GM19099 (cell line): Measurements from ENCODE around the gene TMEM270.

Source experiments
- POLR2A ChIP-seq: IDR thresholded peaks from 3 replicates; pipeline ENCODE4 v1.6.1; 2011; ENCODE audit warnings: low read depth; ENCODE audit not compliant: insufficient read length; ENCODE audit errors: extremely low read depth

The TMEM270 gene

DNA sequence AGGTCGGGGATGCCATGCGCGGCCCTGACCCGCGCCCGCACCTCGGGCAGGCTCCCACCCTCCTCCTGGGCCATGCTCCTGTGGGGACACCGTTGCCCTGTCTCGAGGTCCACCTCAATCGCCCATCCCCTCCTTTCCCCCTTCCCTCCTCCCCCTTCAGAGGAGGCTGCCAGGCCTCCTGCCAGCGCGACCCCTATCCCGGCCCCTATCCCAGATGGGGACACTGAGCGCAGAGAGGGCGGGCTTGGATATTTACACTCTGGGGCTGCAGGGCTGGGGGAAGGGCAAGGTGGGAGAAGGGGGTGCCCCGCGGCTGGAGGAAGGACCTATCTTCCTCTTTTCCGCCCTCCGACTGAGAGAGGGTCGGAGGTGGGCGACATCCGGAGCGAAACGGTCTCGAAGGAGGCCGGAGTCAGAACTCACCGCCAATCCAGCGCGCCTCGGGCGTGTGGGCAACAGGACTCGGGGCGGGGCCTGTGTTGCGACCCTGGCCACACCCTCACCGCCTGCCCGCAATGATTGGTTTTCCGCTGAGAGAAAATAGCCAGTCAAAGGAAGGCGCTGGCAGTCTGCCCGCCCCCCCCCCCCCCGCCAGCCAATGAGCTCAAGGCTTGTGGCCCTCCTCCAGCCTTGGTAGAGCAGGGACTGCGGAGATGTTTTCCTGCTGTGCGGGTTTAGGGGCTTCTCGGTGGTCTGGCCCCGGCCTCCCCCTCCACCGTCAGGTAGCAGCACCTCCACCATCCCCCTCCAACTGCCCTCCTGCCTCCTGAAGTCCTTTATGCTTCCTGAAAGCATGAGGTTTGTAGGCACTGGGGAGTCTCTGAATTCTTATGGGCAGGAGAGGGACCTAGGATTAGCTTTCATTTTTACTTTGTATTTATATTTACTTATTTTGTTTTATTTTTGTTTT, 18.6 kb upstream of the TMEM270 start, which contains the start of gene METTL27:
Gene METTL27, minus strand, starts transcription at position 450 of the 910 bp plus-strand sequence. Its CDS starts 376 bp downstream, at position 74.
- TF ChIP-seq POLR2A: peak; percentile 57

DNA sequence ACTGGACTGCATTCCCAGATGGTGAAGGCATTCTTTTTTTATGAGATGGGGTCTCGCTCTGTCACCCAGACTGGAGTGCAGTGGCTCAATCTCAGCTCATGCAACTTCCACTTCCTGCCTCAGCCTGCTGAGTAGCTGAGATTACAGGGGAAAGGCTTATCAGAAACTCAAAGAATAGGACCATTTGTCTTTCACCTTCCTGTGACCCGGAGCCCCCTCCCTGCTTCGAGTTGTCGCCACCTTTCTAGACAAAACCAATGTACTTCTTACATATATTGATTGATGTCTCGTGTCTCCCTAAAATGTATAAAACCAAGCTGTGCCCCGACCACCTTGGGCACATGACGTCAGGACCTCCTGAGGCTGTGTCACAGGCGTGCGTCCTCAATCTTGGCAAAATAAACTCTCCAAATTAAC, 16.8 kb upstream of the TMEM270 start:
- TF ChIP-seq POLR2A: no peak

DNA sequence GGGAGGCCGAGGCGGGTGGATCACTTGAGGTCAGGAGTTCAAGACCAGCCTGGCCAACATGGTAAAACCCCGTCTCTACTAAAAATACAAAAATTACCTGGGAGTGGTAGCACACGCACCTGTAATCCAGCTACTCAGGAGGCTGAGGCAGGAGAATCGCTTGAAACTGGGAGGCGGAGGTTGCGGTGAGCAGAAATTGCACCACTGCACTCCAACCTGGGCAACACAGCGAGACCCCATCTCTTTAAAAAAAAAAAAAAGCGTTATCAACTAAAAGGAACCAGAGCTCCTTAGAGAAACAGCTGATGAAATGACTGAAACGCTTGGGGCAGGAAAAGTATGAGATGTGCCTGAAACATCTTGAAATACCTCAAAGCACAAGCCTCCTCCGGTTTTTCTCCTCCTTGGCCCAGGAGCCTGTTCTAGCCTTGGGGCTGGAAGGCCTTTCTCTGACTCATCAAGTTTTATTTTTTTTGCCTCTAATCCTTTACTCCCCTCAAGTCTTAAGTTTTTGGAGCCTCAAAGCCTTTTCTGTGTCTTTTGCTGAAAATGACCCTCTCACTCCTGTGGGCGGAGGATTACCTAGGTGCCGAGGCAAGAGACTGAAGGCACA, 16.0 kb upstream of the TMEM270 start:
- no peak for TF ChIP-seq POLR2A

GRCh38 chr7:73847941-73848723, 12.8 kb upstream of the TMEM270 start:
- TF ChIP-seq POLR2A: no peak

GRCh38 chr7:73850781-73851207, 10.2 kb upstream of the TMEM270 start:
- TF ChIP-seq POLR2A: no peak

DNA sequence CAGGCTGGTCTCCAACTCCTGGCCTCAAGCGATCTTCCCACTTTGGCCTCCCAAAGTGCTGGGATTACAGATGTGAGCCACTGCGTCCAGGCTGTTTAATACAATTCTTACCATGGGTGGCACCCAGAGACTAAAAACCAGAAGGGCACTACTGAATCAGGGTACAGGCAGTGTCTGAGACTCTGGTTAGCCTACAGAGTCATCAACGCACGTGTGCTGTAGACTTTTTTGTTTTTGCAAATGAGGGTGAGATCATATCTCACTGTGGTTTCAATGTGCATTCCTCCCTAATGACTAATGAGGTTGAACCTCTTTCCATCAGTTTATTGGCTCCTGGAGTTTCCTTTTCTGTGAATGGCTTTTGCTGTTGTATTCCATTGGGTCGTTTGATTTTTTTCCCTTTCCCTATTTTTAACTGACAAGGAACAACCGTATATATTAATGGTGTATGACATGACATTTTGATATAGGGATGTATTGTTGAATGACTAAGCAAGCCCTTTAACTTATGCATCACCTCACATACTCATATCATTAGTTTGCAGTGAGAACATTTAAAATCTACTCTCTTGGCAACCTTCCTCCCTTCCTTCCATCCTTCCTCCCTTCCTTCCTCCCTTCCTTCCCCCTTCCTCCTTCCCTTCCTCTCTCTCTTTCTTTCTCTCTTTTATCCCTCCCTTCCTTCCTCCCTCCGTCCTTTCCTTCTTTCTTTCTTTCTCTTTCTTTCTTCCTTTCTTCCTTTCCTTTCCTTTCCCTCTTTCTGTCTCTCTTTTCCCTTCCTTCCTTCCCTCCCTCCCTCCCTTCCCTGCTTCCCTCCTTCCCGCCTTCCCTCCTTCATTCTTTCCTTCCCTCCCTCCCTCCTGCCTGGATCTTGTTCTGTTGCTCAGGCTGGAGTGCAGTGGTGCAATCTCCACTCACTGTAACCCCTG, 9.3 kb upstream of the TMEM270 start:
- TF ChIP-seq POLR2A: no peak

- no peak for TF ChIP-seq POLR2A
Observed at GRCh38 chr7:73852500-73852899, 8.5 kb upstream of the TMEM270 start.

DNA sequence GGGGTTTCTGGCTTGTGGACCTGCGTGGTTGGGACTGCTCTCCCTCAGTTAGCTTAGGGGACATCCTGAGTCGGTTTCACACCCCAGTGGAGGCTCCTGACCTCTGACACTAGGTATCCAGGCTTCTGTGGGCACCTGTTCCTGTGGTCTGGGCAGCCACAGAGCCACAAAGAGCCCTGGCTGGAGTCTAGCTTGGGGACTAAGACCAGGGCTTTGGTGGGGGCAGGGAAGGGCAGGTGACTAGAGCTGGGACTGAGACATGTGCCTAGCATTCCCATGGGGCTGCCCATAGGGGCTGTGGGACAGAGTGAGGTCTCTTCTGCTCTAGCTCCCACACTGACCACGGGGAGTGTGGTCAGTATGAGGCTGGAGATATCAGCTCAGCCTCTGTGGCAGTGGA, 4.0 kb upstream of the TMEM270 start:
- no peak for TF ChIP-seq POLR2A

- no peak for TF ChIP-seq POLR2A
Observed at GRCh38 chr7:73858807-73859206, 2.2 kb upstream of the TMEM270 start.

DNA sequence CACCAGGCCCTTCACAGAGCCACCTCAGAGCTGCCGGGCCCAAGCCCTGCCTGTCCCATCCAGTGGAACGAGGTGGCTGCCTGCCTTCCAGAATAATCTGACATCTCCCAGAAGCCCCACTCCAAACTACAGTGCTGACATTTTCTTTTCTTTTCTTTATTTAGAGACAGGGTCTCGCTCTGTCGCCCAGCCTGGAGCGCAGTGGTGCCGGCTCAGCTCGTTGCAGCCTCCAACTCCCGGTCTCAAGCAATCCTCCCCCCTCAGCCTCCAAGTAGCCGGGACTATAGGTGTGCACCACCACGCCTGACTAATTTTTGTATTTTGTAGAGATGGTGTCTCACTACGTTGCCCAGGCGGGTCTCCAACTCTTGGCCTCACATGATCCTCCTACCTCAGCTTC, 346 bp downstream of the TMEM270 start:
- no peak for TF ChIP-seq POLR2A

DNA sequence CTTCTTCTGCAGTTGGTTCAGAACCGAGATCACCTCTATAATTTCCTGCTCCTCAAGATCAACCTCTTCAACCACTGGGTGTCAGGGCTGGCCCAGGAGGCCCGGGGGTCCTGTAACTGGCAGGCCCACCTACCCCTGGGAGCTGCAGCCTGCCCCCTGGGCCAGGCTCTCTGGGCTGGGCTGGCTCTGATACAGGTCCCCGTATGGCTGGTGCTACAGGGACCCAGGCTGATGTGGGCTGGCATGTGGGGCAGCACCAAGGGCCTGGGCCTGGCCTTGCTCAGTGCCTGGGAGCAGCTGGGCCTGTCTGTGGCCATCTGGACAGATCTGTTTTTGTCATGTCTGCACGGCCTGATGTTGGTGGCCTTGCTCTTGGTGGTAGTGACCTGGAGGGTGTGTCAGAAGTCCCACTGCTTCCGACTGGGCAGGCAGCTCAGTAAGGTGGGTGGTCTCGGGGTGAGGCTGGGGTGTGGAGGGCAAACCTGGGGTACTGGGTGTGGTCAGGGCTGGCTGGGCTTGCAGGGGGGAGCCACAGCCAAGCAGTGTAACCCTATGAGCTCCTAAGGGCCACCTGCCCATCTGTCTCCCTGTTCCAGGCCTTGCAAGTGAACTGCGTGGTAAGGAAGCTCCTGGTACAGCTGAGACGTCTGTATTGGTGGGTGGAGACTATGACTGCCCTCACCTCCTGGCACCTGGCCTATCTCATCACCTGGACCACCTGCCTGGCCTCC, 4.2 kb downstream of the TMEM270 start:
- TF ChIP-seq POLR2A: no peak

- TF ChIP-seq POLR2A: no peak
Observed at GRCh38 chr7:73865738-73866445, 4.9 kb downstream of the TMEM270 start.

DNA sequence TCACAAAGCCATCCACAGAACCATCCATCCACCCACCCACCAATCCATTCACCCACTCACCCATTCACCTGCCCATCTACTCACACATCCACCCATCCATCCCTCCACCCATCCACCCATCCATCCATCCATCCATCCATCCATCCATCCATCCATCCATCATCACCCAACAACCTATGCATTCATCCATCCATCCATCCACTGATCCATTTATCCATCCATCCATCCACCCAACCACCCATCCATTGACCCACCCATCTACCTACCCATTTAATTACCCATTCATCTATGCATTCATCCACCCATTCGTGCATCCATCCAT, 5.4 kb downstream of the TMEM270 start:
- no peak for TF ChIP-seq POLR2A
